HS-27A (cell line): ENCODE results near the gene MIF.
"Not testable (repeated sequence)": the region's sequence is repeated elsewhere in the genome, so short reads cannot be mapped to it uniquely, and the experiment has no call there.

ENCODE experiments used
- DNase-seq: peaks from one replicate; pipeline ENCODE4 v3.0.0-alpha.2; 2012; ENCODE audit warnings: low read depth, missing footprints

The MIF gene

DNA sequence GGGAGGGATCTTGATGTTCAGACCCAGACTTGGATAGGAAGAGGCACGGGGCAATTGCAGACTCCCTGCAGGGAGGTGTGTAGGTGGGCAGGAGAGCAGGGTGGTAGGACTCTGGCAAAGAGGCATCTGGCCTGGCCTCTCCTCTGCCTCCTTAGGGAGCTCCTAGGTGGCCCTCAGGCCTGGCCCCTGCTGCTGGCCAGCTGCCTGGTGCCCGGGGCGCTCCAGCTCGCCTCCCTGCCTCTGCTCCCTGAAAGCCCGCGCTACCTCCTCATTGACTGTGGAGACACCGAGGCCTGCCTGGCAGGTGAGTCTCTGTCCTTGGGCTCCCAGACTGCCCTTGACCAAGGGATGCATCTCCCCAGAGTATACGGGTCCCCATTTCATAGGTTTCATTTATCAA is 16.6 kb upstream of the MIF start:
- DNase-seq = no peak

DNA sequence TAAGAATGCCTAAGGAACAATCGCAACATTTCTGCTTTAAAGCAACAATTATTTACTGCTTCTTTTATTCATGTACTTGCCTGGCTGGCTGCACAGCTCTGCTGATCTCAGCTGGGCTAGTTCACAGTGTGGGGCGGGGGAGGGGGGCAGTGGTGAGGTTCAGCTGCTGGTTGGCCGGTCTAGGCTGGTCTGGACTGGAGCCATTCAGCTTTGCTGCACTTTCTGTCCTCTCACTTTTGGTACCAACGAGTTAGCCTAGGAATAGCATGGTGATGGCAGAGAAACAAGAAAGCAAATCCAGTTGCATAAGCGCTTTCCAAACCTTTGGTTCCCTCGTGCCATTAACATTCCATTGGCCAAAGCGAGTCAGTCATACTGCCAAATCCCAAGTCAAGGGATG is 16.0 kb upstream of the MIF start:
- no peak for DNase-seq

DNA sequence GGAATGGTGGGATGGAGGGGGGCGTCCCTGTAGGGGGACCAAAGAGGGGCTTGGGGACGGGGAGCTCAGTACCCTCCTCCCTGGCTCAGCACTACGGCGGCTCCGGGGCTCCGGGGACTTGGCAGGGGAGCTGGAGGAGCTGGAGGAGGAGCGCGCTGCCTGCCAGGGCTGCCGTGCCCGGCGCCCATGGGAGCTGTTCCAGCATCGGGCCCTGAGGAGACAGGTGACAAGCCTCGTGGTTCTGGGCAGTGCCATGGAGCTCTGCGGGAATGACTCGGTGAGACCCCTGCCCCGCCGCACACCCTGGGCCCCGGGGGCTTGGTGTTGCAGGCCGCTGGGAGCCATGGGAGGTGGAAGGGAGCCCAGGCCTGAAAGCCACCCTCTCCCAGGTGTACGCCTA is 11.8 kb upstream of the MIF start:
- no peak for DNase-seq

DNA sequence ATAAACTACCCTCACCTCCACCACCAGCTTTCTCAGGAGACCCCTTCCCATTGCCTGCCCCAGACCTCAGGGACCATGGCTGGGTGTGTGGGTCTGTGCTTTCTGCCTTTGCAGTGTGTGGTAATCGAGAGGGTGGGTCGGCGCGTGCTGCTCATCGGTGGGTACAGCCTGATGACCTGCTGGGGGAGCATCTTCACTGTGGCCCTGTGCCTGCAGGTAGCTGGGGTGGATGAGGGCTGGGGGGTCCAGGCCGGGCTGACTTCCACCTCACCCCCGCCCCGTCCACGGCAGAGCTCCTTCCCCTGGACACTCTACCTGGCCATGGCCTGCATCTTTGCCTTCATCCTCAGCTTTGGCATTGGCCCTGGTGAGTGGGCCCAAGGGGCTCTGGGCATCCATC is 10.5 kb upstream of the MIF start:
- no peak for DNase-seq

DNA sequence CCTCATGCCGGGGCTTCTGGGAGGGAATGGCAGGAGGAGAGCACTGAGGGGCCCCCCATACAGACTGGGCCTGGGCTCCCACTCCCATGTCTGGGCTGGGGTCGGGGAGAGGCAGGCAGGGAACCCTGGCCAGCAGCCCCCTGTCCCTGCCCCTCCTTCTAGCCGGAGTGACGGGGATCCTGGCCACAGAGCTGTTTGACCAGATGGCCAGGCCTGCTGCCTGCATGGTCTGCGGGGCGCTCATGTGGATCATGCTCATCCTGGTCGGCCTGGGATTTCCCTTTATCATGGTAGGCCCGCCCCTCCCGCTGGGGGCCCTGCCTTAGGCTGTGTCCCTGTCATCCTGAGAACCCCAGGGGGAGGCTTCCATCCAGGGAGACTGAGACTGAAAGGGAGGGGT is 10.0 kb upstream of the MIF start:
- no peak for DNase-seq

DNA sequence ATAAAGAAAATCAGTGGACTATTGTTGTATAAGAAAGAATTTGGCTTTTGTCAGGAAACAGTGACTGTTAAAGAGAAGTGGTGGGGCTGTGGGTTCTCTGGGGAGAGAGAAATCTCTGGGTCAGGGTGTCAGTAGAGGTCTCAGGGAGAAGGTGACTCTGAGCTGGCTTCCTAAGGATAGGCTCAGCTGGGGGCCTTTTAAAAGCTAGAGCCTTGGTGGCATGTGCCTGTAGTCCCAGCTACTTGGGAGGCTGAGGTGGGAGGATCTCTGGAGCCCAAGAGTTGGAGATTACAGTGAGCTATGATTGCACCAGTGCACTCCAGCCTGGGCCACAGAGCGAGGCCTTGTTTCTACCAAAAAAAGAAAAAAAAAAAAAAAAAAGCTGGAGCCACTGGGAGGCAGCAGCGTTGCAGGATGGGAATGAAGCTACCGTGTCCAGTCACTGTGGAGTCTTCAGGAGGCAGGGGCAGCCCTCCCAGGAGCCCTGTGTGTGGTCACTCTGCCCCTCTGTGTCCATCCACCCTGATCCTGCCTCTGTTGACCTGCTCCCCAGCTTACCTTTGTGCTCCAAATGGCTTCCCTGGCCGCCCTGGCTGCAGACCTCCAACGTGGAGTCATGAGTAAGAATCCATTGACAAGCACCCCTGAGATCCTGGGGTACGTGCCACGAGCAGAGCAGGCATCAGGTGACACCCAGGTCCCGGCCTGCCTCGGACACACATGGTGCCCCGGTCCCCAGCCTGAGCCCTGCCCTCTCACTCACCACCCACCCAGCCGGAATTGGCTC is 5.4 kb upstream of the MIF start:
- peak; percentile 12 for DNase-seq

DNA sequence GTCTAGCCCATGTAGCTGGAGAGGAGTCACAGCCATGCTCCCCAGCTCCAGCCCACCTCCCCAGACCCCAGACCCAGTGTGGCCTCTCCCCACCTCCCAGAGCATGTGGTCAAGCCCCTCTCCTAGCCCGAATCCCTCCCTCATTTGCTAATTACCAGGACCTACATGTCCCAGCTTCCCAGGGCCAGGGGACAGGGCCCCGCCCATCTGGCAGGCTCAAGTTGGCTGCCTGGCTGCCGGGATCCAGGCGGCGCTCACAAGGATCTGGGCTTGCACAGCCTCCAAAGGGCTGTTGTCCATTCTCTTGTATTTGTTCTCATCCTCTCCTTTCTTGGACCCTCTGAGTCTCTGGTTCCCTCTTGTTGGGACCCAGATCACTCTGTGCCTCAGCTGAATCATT is 4.6 kb upstream of the MIF start:
- DNase-seq = no peak

DNA sequence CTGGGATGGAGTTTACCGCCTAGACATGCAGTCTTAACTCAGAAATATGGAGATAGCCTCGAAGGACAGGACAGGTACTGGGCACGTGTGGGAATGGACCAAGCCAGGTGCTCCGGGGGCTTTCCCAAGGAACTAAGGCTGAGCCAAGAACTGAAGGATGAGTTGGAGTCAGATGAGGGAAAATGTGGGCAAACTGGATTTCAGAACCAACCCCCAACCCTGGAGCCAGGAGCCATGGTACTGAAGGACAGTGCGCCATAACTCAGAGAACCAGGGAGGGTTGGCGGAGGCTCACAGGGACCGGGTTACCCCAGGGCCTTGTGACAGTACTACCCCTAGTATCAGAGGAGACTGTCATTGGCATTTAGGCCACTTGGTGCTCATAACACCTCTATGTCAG is 2.5 kb upstream of the MIF start:
- no peak for DNase-seq

DNA sequence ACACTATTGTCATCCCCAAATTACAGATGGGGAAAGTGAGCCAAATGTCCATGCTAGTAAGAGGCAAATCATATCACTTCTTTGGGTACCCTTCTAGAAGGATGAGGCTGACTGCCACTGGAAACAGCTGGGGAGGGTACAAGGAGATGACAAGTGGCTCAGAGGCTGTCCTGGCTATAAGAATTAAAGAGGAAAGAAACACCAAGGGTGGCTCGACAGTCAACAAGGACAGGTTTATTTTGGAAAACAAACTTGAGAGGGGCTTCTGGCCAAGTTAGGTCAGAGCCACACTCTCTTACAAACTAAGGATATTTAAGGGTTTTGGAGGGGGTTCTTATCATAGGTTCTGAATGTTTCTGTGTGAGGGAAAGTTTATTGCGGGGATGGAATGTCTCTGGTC is 2.1 kb upstream of the MIF start:
- no peak for DNase-seq

DNA sequence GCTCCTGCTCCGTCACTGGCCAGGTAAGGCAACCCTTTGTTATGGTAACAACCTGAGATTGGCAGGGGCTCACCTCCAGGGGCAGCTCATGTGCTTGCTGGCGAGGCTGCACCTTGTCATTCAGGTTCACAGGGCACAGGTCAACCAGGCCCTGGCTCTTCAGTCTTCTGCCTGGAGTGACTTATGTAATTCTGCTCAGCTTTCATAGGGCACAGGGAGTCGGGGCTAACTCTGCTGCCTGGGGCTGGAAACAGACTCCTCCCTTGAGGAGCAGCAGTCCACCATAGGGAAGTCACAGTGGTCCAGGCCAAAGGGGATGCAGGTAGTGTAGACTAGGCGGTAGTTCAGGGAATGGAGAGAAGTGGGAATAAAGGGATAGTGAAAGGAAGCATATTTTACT is 1.5 kb upstream of the MIF start:
- no peak for DNase-seq

DNA sequence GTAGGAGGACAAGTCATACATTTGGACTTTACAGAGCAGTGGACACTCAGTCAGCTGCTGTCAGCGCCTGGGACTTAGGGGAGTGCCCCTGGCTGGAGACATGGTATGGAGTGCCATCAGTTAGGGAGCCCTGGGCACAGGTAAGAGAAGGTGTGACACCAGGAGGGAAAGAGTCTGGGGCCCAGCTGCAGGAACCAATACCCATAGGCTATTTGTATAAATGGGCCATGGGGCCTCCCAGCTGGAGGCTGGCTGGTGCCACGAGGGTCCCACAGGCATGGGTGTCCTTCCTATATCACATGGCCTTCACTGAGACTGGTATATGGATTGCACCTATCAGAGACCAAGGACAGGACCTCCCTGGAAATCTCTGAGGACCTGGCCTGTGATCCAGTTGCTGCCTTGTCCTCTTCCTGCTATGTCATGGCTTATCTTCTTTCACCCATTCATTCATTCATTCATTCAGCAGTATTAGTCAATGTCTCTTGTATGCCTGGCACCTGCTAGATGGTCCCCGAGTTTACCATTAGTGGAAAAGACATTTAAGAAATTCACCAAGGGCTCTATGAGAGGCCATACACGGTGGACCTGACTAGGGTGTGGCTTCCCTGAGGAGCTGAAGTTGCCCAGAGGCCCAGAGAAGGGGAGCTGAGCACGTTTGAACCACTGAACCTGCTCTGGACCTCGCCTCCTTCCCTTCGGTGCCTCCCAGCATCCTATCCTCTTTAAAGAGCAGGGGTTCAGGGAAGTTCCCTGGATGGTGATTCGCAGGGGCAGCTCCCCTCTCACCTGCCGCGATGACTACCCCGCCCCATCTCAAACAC is 850 bp upstream of the MIF start:
- DNase-seq = no peak

DNA sequence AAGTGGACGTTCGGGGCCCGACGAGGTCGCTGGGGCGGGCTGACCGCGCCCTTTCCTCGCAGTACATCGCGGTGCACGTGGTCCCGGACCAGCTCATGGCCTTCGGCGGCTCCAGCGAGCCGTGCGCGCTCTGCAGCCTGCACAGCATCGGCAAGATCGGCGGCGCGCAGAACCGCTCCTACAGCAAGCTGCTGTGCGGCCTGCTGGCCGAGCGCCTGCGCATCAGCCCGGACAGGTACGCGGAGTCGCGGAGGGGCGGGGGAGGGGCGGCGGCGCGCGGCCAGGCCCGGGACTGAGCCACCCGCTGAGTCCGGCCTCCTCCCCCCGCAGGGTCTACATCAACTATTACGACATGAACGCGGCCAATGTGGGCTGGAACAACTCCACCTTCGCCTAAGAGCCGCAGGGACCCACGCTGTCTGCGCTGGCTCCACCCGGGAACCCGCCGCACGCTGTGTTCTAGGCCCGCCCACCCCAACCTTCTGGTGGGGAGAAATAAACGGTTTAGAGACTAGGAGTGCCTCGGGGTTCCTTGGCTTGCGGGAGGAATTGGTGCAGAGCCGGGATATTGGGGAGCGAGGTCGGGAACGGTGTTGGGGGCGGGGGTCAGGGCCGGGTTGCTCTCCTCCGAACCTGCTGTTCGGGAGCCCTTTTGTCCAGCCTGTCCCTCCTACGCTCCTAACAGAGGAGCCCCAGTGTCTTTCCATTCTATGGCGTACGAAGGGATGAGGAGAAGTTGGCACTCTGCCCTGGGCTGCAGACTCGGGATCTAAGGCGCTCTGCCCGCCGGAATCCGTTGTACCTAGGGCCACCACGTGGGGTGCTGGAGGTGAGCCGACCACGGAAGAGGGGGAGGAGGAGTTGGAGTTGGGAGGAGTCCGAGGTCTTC is 771 bp downstream of the MIF start:
- DNase-seq = no peak

DNA sequence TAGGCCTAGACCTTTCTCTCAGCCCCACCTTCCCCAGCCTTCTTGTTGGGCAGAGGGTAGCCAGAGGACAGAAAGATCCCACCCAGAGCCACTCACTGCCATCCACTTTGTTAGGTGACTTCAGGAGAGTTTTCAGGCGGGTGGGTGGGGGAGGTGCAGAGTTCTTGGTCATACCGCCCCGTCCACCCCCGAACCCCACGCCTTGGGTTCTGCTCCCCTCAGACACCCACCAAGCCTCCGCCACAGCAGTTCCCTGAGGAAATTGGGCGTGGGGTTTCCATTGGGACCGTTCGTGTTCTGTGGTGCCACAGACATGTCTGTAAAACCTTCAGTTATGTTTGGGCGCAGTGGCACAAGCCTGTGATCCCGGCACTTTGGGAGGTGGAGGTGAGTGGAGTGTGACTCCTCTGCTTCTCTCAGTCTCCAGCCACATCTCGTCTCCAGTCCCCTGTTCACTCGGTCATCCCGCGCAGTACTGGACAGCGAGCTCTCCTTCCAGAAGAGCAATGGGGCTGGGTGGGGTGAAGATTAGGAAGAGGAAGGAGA is 1.5 kb downstream of the MIF start:
- DNase-seq = no peak

DNA sequence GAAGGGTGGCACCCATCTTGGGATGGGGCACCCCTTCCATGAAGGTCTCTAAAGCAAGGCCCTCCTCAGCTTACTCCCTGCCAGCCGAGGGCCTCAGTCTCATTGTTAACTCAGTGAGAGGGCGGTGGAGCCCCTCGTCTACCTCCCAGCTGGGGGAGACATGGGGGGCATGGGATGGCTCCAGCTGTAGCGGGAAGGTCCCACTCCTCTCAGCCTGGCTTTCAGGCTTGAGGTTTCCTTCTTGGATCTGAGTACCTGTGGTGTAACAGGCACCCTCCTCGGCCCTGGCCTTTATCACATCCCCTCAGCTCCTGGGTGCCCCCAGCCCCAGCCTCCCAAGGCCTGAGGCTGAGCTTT is 2.0 kb downstream of the MIF start:
- DNase-seq = no peak

DNA sequence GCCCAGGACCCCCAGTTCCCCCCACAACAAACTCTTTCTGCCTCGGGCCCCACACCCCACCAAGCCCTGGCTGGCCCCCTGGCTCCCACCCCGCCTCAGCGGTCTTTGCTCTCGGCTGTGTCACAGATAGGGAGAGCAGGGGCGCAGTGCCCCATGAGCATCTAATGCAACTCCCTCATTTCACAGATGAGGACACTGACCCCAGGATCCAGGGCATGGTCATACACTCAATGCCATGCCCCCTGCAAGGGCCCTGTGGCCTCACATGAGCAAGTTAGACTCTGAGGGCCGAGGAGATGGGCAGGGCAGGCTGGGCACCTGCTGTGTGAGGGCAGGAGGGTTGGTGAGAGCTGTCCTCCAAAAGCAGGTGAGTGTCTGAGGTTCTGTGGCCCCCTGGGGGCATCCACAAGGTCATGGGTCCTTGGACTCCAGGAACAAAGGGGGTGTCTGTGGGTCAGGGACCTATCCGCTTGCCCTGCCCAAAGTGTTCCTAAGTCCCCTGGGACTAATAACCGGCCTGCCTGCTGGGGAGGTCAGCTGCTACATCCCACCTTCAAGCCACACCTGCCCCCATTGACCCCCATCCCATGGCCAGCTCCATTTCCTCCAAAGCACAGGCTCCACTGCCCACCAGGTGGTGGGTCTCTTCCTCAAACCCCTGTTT is 2.5 kb downstream of the MIF start:
- DNase-seq = no peak

DNA sequence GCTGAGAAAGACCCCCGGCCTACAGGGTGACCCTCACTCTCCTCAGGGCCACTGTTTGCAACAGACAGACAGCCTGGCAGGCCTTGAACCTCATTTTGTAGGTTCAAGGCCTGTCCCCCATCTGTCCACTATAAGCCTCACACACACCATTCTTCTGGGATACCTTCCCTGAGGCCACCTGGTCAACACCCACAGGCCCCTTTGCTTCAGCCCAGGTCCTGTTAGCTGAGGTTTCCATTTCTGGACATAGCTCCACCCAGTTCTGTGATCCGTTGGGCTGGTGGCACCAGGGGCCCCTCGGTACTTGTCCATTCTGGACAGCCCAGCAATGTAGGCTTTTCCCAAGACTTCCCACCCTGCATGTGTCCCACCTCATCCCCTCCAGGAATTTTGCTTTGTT is 3.1 kb downstream of the MIF start:
- no peak for DNase-seq

DNA sequence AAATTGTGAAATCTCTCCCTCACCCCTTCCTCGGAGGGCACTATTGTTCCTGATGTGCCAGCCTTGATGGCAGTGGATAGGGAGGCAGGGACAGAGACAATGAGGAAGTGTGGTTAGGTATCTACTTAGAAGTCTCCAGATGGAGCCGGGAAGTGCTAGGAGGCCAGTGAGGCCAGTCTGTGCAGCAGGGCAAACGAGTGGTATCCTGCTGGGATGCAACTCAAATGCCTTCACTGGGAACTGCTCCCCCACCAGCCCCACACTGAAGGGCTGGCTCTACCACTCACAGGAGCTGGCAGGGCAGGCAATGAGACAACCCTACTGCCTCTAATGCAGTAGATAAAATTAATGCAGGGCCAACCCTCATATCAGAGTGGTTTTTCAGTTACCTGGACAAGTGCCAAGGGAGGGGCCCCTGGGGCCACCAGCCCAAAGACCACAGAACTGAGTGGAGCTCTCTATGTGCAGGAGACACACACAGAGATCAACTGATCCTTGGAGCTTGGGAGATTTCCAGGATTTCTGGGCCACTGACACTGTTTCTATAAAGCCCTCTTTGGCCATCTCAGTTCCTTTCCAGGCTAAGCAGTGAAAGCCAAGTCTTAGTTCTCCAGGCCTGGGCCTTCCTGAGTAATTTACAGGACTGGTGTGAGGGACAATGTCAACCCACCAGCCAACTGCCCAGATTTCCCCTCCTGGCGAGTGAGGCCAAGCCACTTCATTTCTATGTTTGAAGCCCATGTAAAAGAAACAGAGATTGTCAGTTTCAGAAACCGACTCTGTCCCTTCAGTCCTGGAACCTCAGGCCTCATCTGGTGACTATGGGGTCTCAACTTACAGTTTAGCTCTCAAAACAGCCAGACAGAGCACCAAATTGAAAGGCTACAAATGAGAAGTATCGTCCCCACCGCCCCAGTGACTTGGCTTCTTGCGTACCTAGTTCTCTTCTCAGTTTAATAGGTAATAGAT is 4.1 kb downstream of the MIF start:
- DNase-seq = no peak

DNA sequence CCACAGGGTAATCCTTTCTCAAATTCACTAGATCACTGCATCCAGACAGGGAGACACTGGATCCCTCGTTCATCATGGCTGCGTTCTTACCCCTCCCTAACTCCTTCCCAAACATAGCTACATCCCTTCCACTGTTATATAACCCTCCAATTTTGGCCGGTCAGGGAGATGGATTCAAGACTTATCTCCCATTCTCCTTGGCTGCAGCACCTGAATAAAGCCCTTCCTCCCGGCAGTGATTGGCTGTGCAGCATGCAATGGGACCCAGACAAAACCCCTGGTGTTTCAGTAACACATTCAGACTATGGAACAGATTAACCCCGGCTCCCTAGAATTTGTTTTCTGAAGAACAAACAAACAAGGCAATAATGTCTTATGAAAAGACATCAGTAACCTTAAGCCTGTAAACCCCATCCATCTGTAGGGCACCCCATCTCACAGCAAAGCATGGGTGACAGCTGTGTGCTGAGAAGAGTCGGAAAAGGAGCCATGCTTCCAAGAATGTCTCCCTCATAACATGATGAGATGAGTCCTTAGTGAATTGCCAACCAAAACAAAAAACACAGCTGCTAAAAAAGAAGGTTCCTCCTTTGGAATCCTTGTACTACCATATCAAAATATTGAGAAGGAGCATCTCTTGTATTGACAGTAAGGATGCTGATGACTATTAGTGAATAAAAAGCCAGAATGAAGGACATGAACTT is 5.0 kb downstream of the MIF start:
- no peak for DNase-seq

DNA sequence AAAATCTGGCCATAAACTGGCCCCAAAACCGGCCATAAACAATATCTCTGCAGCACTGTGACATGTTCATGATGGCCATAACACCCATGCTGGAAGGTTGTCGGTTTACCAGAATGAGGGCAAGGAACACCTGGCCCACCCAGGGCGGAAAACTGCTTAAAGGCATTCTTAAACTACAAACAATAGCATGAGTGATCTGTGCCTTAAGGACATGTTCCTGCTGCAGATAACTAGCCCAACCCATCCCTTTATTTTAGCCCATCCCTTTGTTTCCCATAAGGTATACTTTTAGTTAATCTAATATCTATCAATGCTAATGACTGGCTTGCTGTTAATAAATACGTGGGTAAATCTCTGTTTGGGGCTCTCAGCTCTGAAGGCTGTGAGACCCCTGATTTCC is 6.0 kb downstream of the MIF start:
- DNase-seq = not testable (repeated sequence)

DNA sequence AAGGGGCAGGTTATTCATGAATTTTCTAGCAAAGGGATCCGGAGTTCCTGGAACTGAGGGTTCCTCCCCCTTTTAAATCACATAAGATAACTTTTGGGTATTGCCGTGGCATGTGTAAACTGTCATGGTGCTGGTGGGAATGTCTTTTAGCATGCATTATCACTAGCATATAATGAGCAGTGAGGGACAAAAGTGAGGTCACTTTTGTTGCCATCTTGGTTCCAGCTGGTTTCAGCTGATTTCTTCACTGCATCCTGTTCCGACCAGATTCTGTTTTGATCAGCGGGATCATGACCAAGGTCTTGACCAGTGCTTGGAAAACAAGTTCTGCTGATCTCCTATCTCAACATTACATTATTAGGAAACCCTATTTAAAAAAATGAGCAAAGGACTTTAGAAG is 7.4 kb downstream of the MIF start:
- no peak for DNase-seq
